Nephron (organoid): ENCODE data around the gene TBPL1.

Source experiments
- H3K27ac Mint-ChIP-seq, 3 experiments: 2 replicates each; pipeline ENCODE4 v1.8.0; 2020; ENCODE audit warnings: mixed read lengths in 3 of 3, mild to moderate bottlenecking in 2 of 3, moderate library complexity in 1 of 3
- H3K27me3 Mint-ChIP-seq: 2 replicates; pipeline ENCODE4 v1.8.0; 2021; ENCODE audit warnings: low read depth, mild to moderate bottlenecking, moderate library complexity, mixed read lengths
- H3K36me3 Mint-ChIP-seq: 2 replicates; pipeline ENCODE4 v1.8.0; 2020; ENCODE audit warnings: low read depth, mixed read lengths
- H3K4me1 Mint-ChIP-seq: 2 replicates; pipeline ENCODE4 v1.8.0; 2020; ENCODE audit warnings: mixed read lengths
- H3K4me3 Mint-ChIP-seq, 3 experiments: 2 replicates each; pipeline ENCODE4 v1.8.0; 2020; ENCODE audit warnings: mild to moderate bottlenecking in 3 of 3, mixed read lengths in 3 of 3, moderate library complexity in 2 of 3
- H3K9me3 Mint-ChIP-seq: 2 replicates; pipeline ENCODE4 v1.8.0; 2020; ENCODE audit warnings: mixed read lengths
- TF ChIP-seq, protein P1 (sequence below), 3 experiments: fragments of 200-600 bp; sonication (generic); IDR thresholded peaks; one replicate each; pipeline ENCODE4 v1.5.0; 2021; ENCODE audit warnings: antibody characterized with exemption in 3 of 3; ENCODE audit not compliant: unreplicated experiment in 3 of 3

The TBPL1 gene

DNA sequence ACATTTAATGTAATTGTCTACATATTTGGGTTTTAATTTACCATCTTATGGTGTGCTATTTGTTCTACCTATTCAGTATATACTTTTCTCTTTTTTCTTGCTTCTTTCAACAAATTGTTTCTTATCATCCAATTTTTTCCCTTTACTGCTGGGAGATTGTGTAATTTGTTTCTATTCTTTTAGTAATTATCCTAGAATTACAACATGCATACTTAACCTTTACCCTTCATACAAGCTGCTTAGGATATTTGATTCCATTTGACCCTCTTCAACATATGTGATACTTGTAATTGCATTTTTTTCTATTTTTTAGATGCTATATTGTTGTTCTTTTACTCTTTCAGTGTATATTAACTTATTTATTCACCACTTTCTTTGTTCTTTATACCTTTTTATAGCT lies 15.1 kb upstream of the TBPL1 start:
- Mint-ChIP-seq H3K4me3 (no peak overlapping the region), H3K9me3 (peaks cover 27% of the 10 kb centered on the region), H3K4me1 (no peaks in the 10 kb centered on the region), H3K27me3 (no peaks in the 10 kb centered on the region), H3K27ac (no peak overlapping the region), H3K36me3 (no peaks in the 10 kb centered on the region)
- TF ChIP-seq, protein P1, sequence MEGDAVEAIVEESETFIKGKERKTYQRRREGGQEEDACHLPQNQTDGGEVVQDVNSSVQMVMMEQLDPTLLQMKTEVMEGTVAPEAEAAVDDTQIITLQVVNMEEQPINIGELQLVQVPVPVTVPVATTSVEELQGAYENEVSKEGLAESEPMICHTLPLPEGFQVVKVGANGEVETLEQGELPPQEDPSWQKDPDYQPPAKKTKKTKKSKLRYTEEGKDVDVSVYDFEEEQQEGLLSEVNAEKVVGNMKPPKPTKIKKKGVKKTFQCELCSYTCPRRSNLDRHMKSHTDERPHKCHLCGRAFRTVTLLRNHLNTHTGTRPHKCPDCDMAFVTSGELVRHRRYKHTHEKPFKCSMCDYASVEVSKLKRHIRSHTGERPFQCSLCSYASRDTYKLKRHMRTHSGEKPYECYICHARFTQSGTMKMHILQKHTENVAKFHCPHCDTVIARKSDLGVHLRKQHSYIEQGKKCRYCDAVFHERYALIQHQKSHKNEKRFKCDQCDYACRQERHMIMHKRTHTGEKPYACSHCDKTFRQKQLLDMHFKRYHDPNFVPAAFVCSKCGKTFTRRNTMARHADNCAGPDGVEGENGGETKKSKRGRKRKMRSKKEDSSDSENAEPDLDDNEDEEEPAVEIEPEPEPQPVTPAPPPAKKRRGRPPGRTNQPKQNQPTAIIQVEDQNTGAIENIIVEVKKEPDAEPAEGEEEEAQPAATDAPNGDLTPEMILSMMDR (IDR thresholded peaks at IDR 0.05; ENCODE audit: unreplicated experiment in 3 of 3): no peak

DNA sequence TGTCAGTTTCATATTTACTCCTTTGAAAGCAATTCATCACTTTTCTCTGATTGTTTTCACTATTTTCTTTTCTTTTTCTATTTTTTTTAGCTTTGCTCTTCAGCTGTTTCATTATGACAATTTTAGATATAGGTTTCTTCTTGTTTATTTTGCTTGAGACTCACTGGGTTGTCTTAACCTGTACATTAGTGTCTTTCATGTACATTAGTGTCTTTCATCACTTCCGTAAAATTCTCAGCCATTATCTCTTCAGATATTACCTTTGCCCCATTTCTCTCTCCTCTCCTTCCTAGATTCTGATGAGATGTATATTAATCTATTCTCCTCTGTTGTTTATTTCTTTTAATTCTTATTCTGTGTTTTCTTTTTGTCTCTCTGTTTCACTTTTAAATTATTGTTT lies 14.5 kb upstream of the TBPL1 start:
- Mint-ChIP-seq H3K27ac (no peak overlapping the region), H3K27me3 (no peaks in the 10 kb centered on the region), H3K9me3 (peaks cover 20% of the 10 kb centered on the region), H3K36me3 (no peaks in the 10 kb centered on the region), H3K4me1 (no peaks in the 10 kb centered on the region), H3K4me3 (no peak overlapping the region)
- TF ChIP-seq, protein P1 (IDR thresholded peaks at IDR 0.05; ENCODE audit: unreplicated experiment in 3 of 3): no peak

DNA sequence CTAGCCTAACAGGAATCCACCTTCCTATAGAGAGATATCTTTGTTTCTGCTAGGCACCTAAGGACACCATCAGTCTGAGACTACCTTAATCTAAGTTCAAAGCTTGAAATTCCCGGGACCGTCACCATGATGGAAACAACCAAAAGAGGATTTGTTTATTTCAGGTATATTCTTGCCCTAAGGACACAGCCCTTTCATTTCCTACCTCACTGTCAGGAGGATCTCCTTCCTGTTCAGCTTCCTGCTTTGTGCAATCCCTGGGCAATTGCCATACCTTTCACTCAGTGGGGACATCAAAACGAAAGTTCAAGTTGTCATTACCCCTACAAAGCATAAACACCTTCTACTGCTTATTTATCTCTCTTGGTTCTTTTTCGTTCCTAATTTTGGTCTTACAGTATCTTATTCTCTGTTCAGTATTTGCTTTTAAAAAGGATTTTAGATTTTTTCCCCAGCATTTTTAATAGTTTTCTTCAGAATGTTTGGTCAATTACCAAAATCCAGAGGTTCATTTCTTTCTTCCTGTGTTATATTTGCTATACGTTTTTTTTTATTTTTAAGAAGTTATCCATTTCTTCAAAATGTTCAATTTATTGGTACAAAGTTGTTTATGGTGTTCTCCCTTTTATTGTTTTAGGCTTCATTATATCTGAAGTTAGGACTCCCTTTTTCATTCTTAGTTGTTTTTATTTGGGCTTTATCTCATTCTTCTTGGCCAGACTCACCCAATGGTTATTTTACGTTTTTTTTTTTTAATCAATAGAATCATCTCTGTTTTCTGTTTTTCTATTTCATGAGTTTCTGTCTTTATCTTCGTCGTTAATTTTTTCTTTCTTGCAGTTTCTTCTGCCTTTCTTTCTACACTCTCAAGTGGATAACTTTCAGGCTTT lies 13.0 kb upstream of the TBPL1 start:
- no peaks in the 10 kb centered on the region for H3K4me1 Mint-ChIP-seq
- TF ChIP-seq, protein P1 (IDR thresholded peaks at IDR 0.05; ENCODE audit: unreplicated experiment in 3 of 3): no peak
- H3K27me3 Mint-ChIP-seq: peaks cover under 1% of the 10 kb centered on the region
- peaks cover 8% of the 10 kb centered on the region for H3K9me3 Mint-ChIP-seq
- H3K27ac Mint-ChIP-seq: no peak overlapping the region
- H3K4me3 Mint-ChIP-seq: no peak overlapping the region
- H3K36me3 Mint-ChIP-seq: no peaks in the 10 kb centered on the region

DNA sequence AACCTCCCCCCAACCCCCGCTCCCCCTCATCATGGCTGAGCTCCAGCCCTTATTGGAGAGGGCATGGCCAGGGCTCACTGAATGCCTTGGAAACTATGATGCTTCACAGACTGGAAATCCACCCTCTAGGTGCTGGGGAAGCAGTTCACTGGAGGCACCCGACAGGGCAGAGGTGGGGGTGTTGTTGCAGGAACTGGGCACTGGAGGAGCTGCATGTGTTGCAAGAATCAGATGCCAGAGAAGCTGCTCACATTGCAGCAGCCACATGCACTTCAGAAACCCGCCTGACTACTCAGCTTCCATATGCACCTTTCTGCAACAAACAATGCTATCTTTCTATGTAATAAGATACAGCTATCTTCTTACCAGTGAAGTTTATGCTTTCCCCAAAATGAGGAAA lies 7.9 kb upstream of the TBPL1 start:
- TF ChIP-seq, protein P1 (IDR thresholded peaks at IDR 0.05; ENCODE audit: unreplicated experiment in 3 of 3): no peak
- Mint-ChIP-seq H3K27me3 (peaks cover 12% of the 10 kb centered on the region), H3K9me3 (no peaks in the 10 kb centered on the region), H3K4me3 (no peak overlapping the region), H3K36me3 (no peaks in the 10 kb centered on the region), H3K27ac (no peak overlapping the region), H3K4me1 (no peaks in the 10 kb centered on the region)

DNA sequence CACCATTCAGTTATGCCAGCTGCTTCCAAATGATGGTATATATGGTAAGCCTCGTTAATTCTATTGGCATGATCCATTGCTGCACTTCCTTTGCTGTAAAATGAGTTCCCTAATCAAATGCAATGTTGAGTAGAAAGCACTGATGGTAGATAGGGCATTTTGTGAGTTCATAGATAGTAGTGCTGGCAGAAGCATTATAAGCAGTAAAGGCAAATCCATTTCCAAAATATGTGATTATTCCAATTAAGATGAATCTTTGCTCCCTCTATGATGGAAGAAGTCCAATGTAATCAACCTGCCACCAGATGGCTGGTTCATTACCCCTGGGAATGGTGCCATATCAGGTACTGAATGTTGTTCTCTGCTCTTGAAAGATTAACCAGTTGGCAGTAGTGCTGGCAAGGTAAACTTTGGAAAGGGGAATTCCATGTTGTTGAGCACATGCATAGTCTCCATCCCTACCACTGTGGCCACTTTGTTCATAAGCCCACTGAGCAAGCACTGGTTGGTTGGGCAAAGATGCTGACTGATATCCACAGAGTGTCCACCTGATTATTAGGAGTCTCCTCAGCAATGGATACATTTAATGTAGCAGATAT lies 5.6 kb upstream of the TBPL1 start:
- Mint-ChIP-seq H3K4me3 (no peak overlapping the region), H3K36me3 (no peaks in the 10 kb centered on the region), H3K27me3 (peaks cover 12% of the 10 kb centered on the region), H3K4me1 (peaks cover 8% of the 10 kb centered on the region), H3K9me3 (no peaks in the 10 kb centered on the region), H3K27ac (no peak overlapping the region)
- TF ChIP-seq, protein P1 (IDR thresholded peaks at IDR 0.05; ENCODE audit: unreplicated experiment in 3 of 3): no peak
